HCT116 (cell line): Measurements from ENCODE around the gene RBM39.

Experiments
- CEBPB ChIP-seq: IDR thresholded peaks from 2 replicates; pipeline ENCODE4 v1.6.1; 2012; ENCODE audit warnings: low read depth
- EGR1 ChIP-seq: IDR thresholded peaks from 2 replicates; pipeline ENCODE4 v1.6.1; 2012; ENCODE audit warnings: low read depth
- EZH2 ChIP-seq: fragments of 200-600 bp; sonication (generic); IDR thresholded peaks from 2 replicates; pipeline ENCODE4 v1.6.1; 2017; ENCODE audit warnings: antibody characterized with exemption, mixed run types
- POLR2AphosphoS5 ChIP-seq: IDR thresholded peaks from 2 replicates; pipeline ENCODE4 v1.6.1; 2011; ENCODE audit warnings: mild to moderate bottlenecking, low read depth, low read length, moderate library complexity
- TCF7L2 ChIP-seq: IDR thresholded peaks from 2 replicates; pipeline ENCODE4 v1.7.0; 2011; ENCODE audit warnings: borderline replicate concordance, inconsistent platforms; ENCODE audit not compliant: insufficient read depth, insufficient read length; ENCODE audit errors: extremely low read depth
- ZNF274 ChIP-seq: fragments of 200-500 bp; sonication (Bioruptor generic); IDR thresholded peaks from 2 replicates; pipeline ENCODE4 v1.6.1; 2014; ENCODE audit warnings: mild to moderate bottlenecking, low read depth, low read length, inconsistent platforms
- TF ChIP-seq, protein P1 (sequence below), 3 experiments: fragments of 200-600 bp in 1 of 3; sonication (generic) in 1 of 3; IDR thresholded peaks in 2 of 3; conservative IDR thresholded peaks in 1 of 3; 2 replicates each; pipeline ENCODE4 v1.5.1; 2012 to 2017; ENCODE audit warnings: low read depth in 2 of 3, low read length in 2 of 3, antibody characterized with exemption in 1 of 3, borderline replicate concordance in 1 of 3, control low read depth in 1 of 3, mild to moderate bottlenecking in 1 of 3, mixed read lengths in 1 of 3, mixed run types in 1 of 3, moderate library complexity in 1 of 3; ENCODE audit not compliant: insufficient read depth in 1 of 3

- TF ChIP-seq EGR1 (no peak), ZNF274 (no peak), CEBPB (no peak), TCF7L2 (no peak), POLR2AphosphoS5 (no peak), EZH2 (no peak)
- TF ChIP-seq, protein P1, sequence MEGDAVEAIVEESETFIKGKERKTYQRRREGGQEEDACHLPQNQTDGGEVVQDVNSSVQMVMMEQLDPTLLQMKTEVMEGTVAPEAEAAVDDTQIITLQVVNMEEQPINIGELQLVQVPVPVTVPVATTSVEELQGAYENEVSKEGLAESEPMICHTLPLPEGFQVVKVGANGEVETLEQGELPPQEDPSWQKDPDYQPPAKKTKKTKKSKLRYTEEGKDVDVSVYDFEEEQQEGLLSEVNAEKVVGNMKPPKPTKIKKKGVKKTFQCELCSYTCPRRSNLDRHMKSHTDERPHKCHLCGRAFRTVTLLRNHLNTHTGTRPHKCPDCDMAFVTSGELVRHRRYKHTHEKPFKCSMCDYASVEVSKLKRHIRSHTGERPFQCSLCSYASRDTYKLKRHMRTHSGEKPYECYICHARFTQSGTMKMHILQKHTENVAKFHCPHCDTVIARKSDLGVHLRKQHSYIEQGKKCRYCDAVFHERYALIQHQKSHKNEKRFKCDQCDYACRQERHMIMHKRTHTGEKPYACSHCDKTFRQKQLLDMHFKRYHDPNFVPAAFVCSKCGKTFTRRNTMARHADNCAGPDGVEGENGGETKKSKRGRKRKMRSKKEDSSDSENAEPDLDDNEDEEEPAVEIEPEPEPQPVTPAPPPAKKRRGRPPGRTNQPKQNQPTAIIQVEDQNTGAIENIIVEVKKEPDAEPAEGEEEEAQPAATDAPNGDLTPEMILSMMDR (IDR thresholded peaks at IDR 0.05 in 2 of 3, conservative IDR thresholded peaks at IDR 0.05 in 1 of 3; ENCODE audit: borderline replicate concordance in 1 of 3, insufficient read depth in 1 of 3, low read depth in 2 of 3, low read length in 2 of 3) = no peak
These were observed 872 bp upstream of the RBM39 start for GRCh38 chr20:35742741-35743523.
